Skeletal muscle tissue (tissue), 4 donors: ENCODE results near the gene ARHGEF38. TPM values are rescaled to one million over a fixed set of nuclear protein-coding genes. Genes with fewer than 3 reads are reported as not detected.
A peak's percentile ranks its signal among the peaks of the same experiment; 100 is the strongest.

Experiments
- H3K27ac ChIP-seq: one replicate; pipeline ENCODE4 v1.7.0; 2013; ENCODE audit warnings: mild to moderate bottlenecking, low read depth, low read length, inconsistent platforms
- H3K27me3 ChIP-seq, 3 donors: one replicate each; pipeline ENCODE4 v1.7.0; 2013; ENCODE audit warnings: low read length in 3 of 3; ENCODE audit not compliant: control insufficient read depth in 3 of 3, insufficient read depth in 3 of 3
- H3K36me3 ChIP-seq, 3 donors: one replicate each; pipeline ENCODE4 v1.7.0; 2013; ENCODE audit warnings: low read length in 3 of 3; ENCODE audit not compliant: control insufficient read depth in 3 of 3, insufficient read depth in 3 of 3
- H3K4me1 ChIP-seq, 3 donors: one replicate each; pipeline ENCODE4 v1.7.0; 2013; ENCODE audit warnings: low read length in 3 of 3, mild to moderate bottlenecking in 3 of 3; ENCODE audit not compliant: control insufficient read depth in 3 of 3, insufficient read depth in 3 of 3
- H3K4me3 ChIP-seq, 3 donors: one replicate each; pipeline ENCODE4 v1.7.0; 2013; ENCODE audit warnings: low read length in 3 of 3
- H3K9ac ChIP-seq, 3 donors: one replicate each; pipeline ENCODE4 v1.7.0; 2013; ENCODE audit warnings: low read length in 3 of 3, mild to moderate bottlenecking in 3 of 3, moderate library complexity in 2 of 3, low read depth in 1 of 3
- H3K9me3 ChIP-seq, 3 donors: one replicate each; pipeline ENCODE4 v1.7.0; 2013; ENCODE audit warnings: low read length in 3 of 3; ENCODE audit not compliant: control insufficient read depth in 3 of 3
- total RNA-seq: library from RNA; depleted of rRNA; stranded (reverse); fragments of >200 nt; gene quantifications from one replicate; pipeline ENCODE4 v1.2.3, GENCODE V29; 2014
- donor health status: Osteomylitis.

ARHGEF38 gene
- total RNA-seq, 1 donor from 2014 or later = not detected

DNA sequence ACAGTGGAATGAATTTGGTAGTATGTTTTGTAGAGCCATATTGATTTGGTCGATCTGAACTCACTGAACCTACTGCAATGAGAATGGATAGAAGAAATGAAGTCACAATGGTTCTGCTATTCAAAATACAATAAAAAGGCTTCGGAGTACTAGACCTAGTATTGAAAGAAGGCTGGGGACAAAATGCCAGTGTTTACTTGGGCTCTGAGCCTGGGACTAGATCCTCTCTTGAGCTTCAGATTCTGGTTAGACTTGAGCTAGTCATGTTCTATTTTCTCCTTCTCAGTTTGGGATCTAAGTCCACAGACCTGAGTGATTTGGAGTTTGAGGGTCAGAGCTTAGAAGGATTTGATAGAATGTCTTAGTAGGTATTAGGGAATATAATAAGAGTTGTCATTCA is 146.2 kb downstream of the ARHGEF38 start:
- Histone ChIP-seq H3K4me3 (no peak overlapping the region), H3K27me3 (no peaks in the 10 kb centered on the region), H3K4me1 (no peaks in the 10 kb centered on the region), H3K9ac (no peak overlapping the region), H3K27ac (no peak overlapping the region), H3K9me3 (no peaks in the 10 kb centered on the region), H3K36me3 (peaks cover 0 to 33% (median 24%) of the 10 kb centered on the region in 3 donors)

DNA sequence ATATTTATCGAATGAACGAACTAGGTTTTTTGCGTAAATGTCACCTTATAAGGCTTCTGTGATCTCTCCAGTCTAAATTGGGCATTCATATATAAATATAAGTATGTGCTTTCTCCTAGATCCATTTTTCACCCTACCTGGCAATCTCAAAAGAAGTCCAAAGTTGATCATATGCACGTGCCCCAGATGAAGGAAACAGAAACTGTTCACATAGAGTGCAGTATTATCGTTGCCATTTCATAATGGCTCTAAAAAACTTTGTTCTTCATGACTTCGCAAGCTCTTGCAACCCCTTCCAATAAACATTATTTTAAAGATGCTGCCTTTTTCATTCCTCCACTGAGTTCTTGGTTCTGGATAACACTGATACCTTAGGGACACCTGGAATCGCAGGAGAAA is 155.4 kb downstream of the ARHGEF38 start:
- H3K9me3 ChIP-seq = no peaks in the 10 kb centered on the region
- H3K36me3 ChIP-seq = peaks cover 0 to 3% (median 0%) of the 10 kb centered on the region in 3 donors
- peak overlapping the region; percentile 81 to 99 (median 94) for H3K4me3 ChIP-seq
- peaks cover 0 to 15% (median 11%) of the 10 kb centered on the region in 3 donors for H3K4me1 ChIP-seq
- peak overlapping the region; percentile 92 to 97 (median 92) for H3K9ac ChIP-seq
- peak overlapping the region; percentile 78 for H3K27ac ChIP-seq
- no peaks in the 10 kb centered on the region for H3K27me3 ChIP-seq

DNA sequence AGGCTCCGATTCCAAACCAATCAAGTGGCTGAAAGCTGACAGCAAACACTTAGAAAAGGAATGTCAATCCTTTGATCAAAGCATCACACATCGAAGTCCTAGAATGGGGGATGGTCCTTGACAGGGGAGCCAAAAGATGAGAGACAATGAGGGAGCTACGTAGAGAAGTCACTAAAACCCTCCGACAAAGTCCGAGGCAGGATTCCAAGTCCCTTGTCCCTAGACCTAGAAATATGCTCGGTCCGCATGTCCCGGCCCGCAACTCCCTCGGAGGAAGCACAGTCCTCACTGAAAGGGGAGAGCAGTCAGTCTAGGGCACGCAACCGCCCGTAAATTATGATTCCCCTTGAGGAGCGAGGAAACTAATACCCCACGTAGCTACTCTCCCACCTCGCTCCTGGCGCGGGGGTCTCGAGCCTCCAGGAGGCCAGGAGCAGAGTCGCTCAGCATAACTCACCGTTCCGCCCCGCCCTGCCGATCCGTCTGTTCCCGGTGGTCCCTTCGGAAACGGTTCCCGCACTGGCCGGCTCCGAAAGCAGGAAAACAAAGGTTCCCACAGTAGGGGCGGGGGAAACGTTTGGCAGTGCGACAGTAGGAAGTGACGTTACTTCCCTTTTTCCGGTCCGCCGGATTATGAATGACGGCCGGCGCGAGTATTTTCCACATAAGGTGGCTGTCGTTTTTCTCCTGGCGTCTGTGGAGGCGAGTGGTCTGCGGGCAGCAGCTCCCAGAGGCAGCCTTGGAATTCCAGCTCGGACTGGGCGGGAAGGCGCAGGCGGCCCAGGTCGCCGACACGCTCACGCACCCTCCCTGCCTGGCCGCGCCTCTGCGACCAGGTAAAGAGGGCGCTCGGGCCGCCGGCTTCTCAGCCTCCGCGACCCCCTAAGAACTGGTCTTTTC is 156.0 kb downstream of the ARHGEF38 start, which contains the start of the genes GSTCD and INTS12:
Gene GSTCD, plus strand, starts transcription at position 604 of the 900 bp plus-strand sequence. CDS start 8,830 bp downstream, outside the sequence.
Gene INTS12, minus strand, starts transcription at position 509 of the 900 bp plus-strand sequence. CDS start 8,684 bp downstream, outside the sequence.
- Histone ChIP-seq H3K4me1 (peaks cover 0 to 15% (median 11%) of the 10 kb centered on the region in 3 donors), H3K9me3 (no peaks in the 10 kb centered on the region), H3K27me3 (no peaks in the 10 kb centered on the region), H3K36me3 (peaks cover 0 to 3% (median 0%) of the 10 kb centered on the region in 3 donors), H3K27ac (peak within 1 kb of the TSS; percentile 78), H3K4me3 (peak within 1 kb of the TSS; percentile 81 to 99 (median 94)), H3K9ac (peak within 1 kb of the TSS; percentile 92 to 97 (median 92))

DNA sequence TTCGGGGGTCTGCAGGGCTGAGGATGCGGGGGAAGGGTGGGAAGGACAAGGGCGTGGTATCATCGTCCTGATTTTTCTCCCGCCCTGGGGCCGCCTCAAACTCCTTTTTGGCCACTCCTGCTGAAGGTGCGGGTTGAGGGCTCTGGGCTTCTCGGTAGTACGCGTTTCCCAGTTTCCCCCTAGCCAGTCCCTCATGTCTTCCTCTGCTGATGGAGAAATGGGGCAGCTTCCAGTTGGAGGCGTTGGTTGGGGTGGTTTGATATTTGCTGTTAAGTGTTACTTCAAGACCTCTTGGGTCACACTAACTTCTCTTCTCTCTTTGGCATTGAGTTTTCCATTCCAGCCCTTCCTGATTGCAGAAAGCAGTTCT is 156.6 kb downstream of the ARHGEF38 start:
- peaks cover 0 to 3% (median 0%) of the 10 kb centered on the region in 3 donors for H3K36me3 ChIP-seq
- peak overlapping the region; percentile 81 to 99 (median 94) for H3K4me3 ChIP-seq
- no peaks in the 10 kb centered on the region for H3K9me3 ChIP-seq
- H3K9ac ChIP-seq = peak overlapping the region; percentile 92 to 97 (median 92)
- peak overlapping the region; percentile 78 for H3K27ac ChIP-seq
- H3K27me3 ChIP-seq = no peaks in the 10 kb centered on the region
- H3K4me1 ChIP-seq = peaks cover 0 to 15% (median 11%) of the 10 kb centered on the region in 3 donors

DNA sequence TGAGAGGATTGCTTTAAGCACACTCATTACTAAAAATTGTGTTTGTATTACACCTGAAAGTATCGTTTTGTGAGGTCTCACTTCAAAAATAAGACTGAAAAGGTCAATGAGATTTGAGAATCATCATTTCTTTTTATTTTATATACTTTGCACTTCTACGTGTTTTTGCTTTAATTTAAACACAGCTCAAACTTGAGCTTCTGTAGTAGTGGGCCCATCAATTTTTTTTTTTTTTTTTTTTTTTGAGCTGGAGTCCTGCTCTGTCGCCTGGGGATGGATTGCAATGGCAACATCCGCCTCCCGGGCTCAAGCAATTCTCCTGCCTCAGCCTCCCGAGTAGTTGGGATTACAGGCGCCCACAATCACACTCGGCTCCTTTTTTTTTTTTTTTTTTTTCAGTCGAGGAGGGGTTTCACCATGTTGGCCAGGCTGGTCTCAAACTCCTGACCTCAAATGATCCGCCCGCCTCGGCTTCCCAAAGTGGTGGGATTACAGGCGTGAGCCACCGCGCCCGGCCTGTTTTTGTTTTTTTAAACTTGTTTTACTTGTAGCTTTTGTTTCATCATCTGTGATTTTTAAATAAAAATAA is 157.7 kb downstream of the ARHGEF38 start:
- Histone ChIP-seq H3K27me3 (no peaks in the 10 kb centered on the region), H3K4me3 (no peak overlapping the region), H3K9ac (no peak overlapping the region), H3K9me3 (no peaks in the 10 kb centered on the region), H3K27ac (no peak overlapping the region), H3K4me1 (peaks cover 0 to 15% (median 11%) of the 10 kb centered on the region in 3 donors), H3K36me3 (no peaks in the 10 kb centered on the region)

DNA sequence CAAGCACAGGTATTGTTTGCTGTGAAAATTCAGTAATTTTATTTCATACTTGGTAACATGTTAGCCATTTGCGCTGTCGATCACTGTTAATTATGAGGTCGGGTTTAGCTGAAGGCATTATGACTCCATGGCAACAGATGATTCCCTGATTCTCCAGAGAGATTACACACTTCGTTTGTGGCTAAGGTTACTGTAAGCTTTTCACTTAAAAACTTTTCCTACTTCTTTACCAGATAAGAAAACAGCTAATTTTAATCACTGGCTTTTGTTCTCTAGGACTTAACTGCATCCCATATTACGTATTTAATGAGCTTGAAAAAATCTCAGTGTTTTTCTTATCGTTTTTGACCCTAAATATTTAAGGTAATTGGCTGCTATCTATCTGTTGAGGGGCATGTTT is 158.3 kb downstream of the ARHGEF38 start:
- Histone ChIP-seq H3K9me3 (no peaks in the 10 kb centered on the region), H3K4me1 (peaks cover 0 to 15% (median 11%) of the 10 kb centered on the region in 3 donors), H3K27me3 (no peaks in the 10 kb centered on the region), H3K4me3 (no peak overlapping the region), H3K9ac (no peak overlapping the region), H3K27ac (no peak overlapping the region), H3K36me3 (no peaks in the 10 kb centered on the region)

DNA sequence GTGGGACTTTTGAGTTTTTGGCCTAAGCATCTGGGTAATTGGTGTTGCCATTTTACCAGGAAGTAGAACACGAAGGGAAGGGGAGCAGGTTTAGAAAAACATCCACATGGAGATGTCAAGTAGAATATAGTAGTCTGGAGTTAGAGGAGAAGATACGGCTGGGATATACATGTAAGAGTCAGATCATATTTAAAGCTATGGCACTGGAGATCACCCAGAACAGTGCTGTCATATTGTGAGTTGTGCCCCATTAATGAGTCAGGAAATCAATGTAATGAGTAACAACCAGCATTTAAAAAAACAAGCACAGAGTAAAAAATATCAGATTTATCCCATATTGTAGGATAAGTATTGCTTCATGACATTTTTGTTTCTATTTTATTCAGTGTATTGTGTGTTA is 160.3 kb downstream of the ARHGEF38 start:
- Histone ChIP-seq H3K27me3 (no peaks in the 10 kb centered on the region), H3K9me3 (no peaks in the 10 kb centered on the region), H3K4me3 (no peak overlapping the region), H3K36me3 (no peaks in the 10 kb centered on the region), H3K9ac (no peak overlapping the region), H3K4me1 (peaks cover 0 to 8% (median 5%) of the 10 kb centered on the region in 3 donors), H3K27ac (no peak overlapping the region)

DNA sequence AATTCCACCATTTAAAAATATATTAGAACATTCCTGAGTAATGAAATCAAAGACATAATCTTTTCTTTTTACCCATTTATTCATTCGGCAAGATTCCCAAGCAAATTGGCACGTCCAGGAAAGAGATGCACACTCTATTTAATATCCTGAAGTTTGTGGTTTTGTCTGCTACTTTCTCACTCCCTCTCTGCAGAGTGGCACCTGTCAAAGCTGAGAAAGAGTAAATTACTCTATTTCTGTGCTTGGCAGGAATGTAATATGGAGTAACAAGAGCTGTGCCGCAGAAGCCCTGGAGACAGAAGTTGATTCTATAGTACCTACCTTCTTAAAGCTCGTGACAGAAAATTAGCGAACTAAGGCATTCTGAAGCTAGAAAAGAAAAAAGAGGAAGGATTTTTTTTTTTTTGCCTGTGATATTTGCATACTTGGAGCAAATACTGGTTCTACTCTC is 161.7 kb downstream of the ARHGEF38 start:
- Histone ChIP-seq H3K36me3 (peaks cover 0 to 1% (median under 1%) of the 10 kb centered on the region in 3 donors), H3K9ac (peak overlapping the region in 1 of 3 donors; percentile 17), H3K4me3 (peak overlapping the region in 1 of 3 donors; percentile 20), H3K27me3 (no peaks in the 10 kb centered on the region), H3K4me1 (peaks cover 0 to 6% (median 5%) of the 10 kb centered on the region in 3 donors), H3K27ac (no peak overlapping the region), H3K9me3 (no peaks in the 10 kb centered on the region)

DNA sequence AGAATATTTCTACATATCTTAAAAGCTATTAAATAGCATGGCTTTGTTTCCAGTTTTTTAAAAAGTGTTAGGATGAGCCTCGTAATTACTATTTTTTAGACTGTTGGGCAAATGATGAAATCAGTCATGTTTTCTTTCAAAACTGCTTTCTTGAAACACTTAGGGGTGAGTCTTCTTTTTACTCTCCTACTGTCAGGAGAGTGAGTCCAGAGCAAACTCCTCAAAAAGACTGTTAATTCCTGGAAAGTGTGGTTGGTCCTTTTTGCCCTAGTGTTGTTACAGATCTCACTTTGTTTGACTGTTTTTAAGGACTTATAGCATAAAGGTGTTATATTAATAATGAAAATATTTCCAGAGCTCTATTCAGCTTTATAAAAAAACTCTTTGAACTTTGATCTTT is 162.5 kb downstream of the ARHGEF38 start:
- Histone ChIP-seq H3K4me3 (no peak overlapping the region), H3K4me1 (no peaks in the 10 kb centered on the region), H3K36me3 (peaks cover 0 to 3% (median 2%) of the 10 kb centered on the region in 3 donors), H3K9me3 (no peaks in the 10 kb centered on the region), H3K27me3 (no peaks in the 10 kb centered on the region), H3K27ac (no peak overlapping the region), H3K9ac (no peak overlapping the region)
